GM23248 (cell line): ENCODE results near the gene IL10RB.

Experiments
- EZH2 ChIP-seq: fragments of 200-600 bp; sonication (generic); IDR thresholded peaks from 2 replicates; pipeline ENCODE4 v1.6.1; 2018; ENCODE audit warnings: antibody characterized with exemption, mild to moderate bottlenecking; ENCODE audit not compliant: insufficient read depth, poor library complexity, severe bottlenecking
- EZH2phosphoT487 ChIP-seq: fragments of 200-600 bp; sonication (generic); IDR thresholded peaks from 2 replicates; pipeline ENCODE4 v1.6.1; 2018; ENCODE audit warnings: antibody characterized with exemption, moderate library complexity, mild to moderate bottlenecking, low read depth; ENCODE audit not compliant: insufficient read depth

GRCh38 chr21:33261635-33262034 lies 4.5 kb upstream of the IL10RB start:
- TF ChIP-seq EZH2 = no peak
- TF ChIP-seq EZH2phosphoT487 = no peak
